Smooth muscle cell (in vitro differentiated cells): ENCODE data around the gene TMEM165. TPM values are rescaled to one million over a fixed set of nuclear protein-coding genes. Genes with fewer than 3 reads are reported as not detected.

Source experiments
- DNase-seq: peaks from one replicate; lab custom pipeline; 2025; ENCODE audit not compliant: unreplicated experiment; lab: John Stamatoyannopoulos, UW
- H2AFZ ChIP-seq: fragments of 200-600 bp; sonication (generic); 2 replicates; pipeline ENCODE4 v1.6.0; 2016; ENCODE audit warnings: antibody characterized with exemption, low read depth, mild to moderate bottlenecking
- H3F3A ChIP-seq: fragments of 200-600 bp; sonication (generic); 2 replicates; pipeline ENCODE4 v1.6.0; 2017; ENCODE audit warnings: antibody characterized with exemption, low read depth
- H3K27ac ChIP-seq: fragments of 200-600 bp; sonication (generic); 2 replicates; pipeline ENCODE4 v1.5.1; 2016; ENCODE audit warnings: low read depth, mild to moderate bottlenecking
- H3K27me3 ChIP-seq: fragments of 200-600 bp; sonication (generic); 2 replicates; pipeline ENCODE4 v1.6.1; 2016; ENCODE audit warnings: low read depth, mild to moderate bottlenecking
- H3K36me3 ChIP-seq: fragments of 200-600 bp; sonication (generic); 2 replicates; pipeline ENCODE4 v1.5.1; 2016; ENCODE audit warnings: low read depth
- H3K4me1 ChIP-seq: fragments of 200-600 bp; sonication (generic); 2 replicates; pipeline ENCODE4 v1.5.1; 2016; ENCODE audit warnings: low read depth
- H3K4me2 ChIP-seq: fragments of 200-600 bp; sonication (generic); 2 replicates; pipeline ENCODE4 v1.6.0; 2016; ENCODE audit warnings: mild to moderate bottlenecking
- H3K4me3 ChIP-seq: fragments of 200-600 bp; sonication (generic); 2 replicates; pipeline ENCODE4 v1.5.1; 2016; ENCODE audit warnings: mild to moderate bottlenecking
- H3K79me2 ChIP-seq: fragments of 200-600 bp; sonication (generic); 2 replicates; pipeline ENCODE4 v1.6.0; 2016; ENCODE audit warnings: low read depth, mild to moderate bottlenecking
- H3K9ac ChIP-seq: fragments of 200-600 bp; sonication (generic); 2 replicates; pipeline ENCODE4 v1.6.0; 2016; ENCODE audit warnings: low read depth
- H3K9me3 ChIP-seq: fragments of 200-600 bp; sonication (generic); replicated peaks from 2 replicates; pipeline ENCODE4 v1.5.1; 2016; ENCODE audit warnings: low read depth
- H4K20me1 ChIP-seq: fragments of 200-600 bp; sonication (generic); 2 replicates; pipeline ENCODE4 v1.6.0; 2016; ENCODE audit warnings: low read depth
- WGBS: methylation state at CpG from one replicate; pipeline ENCODE4 v1.1.7; 2016; ENCODE audit warnings: low lambda C conversion rate; 5-methylcytosine and 5-hydroxymethylcytosine counted together
- polyA plus RNA-seq: library from polyadenylated mRNA; unstranded; fragments of >200 nt; fragmentation: Nextera tagmentation; extraction: Ambion mirVana; gene quantifications from 2 replicates; pipeline ENCODE4 v1.2.1, GENCODE V29; 2016
- total RNA-seq: library from RNA; depleted of rRNA; stranded (reverse); fragments of >200 nt; gene quantifications from 2 replicates; pipeline ENCODE4 v1.2.3, GENCODE V29; 2014
- TF ChIP-seq, protein P1 (sequence below): fragments of 200-600 bp; sonication (generic); IDR thresholded peaks from 2 replicates; pipeline ENCODE4 v1.5.1; 2017; ENCODE audit warnings: borderline replicate concordance, mild to moderate bottlenecking, antibody characterized with exemption; ENCODE audit not compliant: insufficient read depth, poor library complexity, severe bottlenecking

The TMEM165 gene
- total and polyA plus RNA-seq, 2 experiments from 2014 or later, result 167 to 235 TPM

DNA sequence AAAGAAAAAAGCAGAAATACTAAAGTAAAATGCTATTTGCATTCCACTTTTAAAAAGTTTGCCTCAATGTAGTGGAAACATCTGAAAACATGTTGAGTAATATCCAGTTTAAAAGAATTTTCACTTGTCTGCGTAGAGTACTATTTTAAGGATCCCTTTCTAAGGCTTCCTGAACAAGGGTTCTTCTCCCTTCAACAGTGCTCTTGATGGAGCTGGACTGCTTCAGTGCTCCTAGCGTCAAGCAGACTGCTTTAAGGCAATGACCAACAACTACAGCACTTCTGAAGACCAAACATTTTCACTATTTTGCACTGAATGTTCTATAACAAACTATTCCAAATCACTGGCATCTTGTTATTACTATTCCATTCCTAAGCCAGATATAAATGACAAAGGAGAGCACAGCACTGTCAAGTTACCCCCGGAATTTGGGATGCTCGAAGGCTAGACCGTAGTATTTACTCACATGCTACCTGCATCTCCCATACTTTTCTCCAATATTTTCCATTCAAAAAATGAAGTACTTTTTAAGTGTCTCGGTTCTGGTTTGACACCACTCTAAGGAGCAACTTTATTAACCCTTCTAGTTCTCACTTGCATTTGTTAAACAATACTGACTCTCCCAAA lies 36.1 kb downstream of the TMEM165 start:
- Histone ChIP-seq H2AFZ (no peak overlapping the region), H3K9me3 (no peaks in the 10 kb centered on the region), H3K36me3 (peaks cover 28% of the 10 kb centered on the region), H3K27me3 (no peaks in the 10 kb centered on the region), H3K4me3 (no peak overlapping the region), H3K9ac (no peak overlapping the region), H3K27ac (no peak overlapping the region), H3F3A (peaks cover 39% of the 10 kb centered on the region), H3K4me1 (no peaks in the 10 kb centered on the region), H3K79me2 (peaks cover 4% of the 10 kb centered on the region), H3K4me2 (no peak overlapping the region), H4K20me1 (peaks cover 48% of the 10 kb centered on the region)
- TF ChIP-seq, protein P1, sequence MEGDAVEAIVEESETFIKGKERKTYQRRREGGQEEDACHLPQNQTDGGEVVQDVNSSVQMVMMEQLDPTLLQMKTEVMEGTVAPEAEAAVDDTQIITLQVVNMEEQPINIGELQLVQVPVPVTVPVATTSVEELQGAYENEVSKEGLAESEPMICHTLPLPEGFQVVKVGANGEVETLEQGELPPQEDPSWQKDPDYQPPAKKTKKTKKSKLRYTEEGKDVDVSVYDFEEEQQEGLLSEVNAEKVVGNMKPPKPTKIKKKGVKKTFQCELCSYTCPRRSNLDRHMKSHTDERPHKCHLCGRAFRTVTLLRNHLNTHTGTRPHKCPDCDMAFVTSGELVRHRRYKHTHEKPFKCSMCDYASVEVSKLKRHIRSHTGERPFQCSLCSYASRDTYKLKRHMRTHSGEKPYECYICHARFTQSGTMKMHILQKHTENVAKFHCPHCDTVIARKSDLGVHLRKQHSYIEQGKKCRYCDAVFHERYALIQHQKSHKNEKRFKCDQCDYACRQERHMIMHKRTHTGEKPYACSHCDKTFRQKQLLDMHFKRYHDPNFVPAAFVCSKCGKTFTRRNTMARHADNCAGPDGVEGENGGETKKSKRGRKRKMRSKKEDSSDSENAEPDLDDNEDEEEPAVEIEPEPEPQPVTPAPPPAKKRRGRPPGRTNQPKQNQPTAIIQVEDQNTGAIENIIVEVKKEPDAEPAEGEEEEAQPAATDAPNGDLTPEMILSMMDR, result no peak
- DNase-seq, result no peak
- 79% methylated on average over 6 of the region's 6 CpGs for WGBS

GRCh38 chr4:55435141-55435841 lies 39.5 kb downstream of the TMEM165 start:
- peak overlapping the region; percentile 57 for H3K27ac ChIP-seq
- DNase-seq, result no peak
- TF ChIP-seq, protein P1, result peak; percentile 30
- WGBS, result 76% methylated on average over 3 of the region's 3 CpGs
- H4K20me1 ChIP-seq, result peaks cover 18% of the 10 kb centered on the region
- no peak overlapping the region for H2AFZ ChIP-seq
- H3K9ac ChIP-seq, result no peak overlapping the region
- peaks cover 30% of the 10 kb centered on the region for H3F3A ChIP-seq
- peaks cover 4% of the 10 kb centered on the region for H3K79me2 ChIP-seq
- peaks cover 16% of the 10 kb centered on the region for H3K36me3 ChIP-seq
- no peaks in the 10 kb centered on the region for H3K27me3 ChIP-seq
- no peak overlapping the region for H3K4me2 ChIP-seq
- no peak overlapping the region for H3K4me3 ChIP-seq
- no peaks in the 10 kb centered on the region for H3K9me3 ChIP-seq
- no peaks in the 10 kb centered on the region for H3K4me1 ChIP-seq

GRCh38 chr4:55437356-55437796 lies 41.6 kb downstream of the TMEM165 start:
- TF ChIP-seq, protein P1, result no peak
- no peak overlapping the region for H3K4me2 ChIP-seq
- H3K27ac ChIP-seq, result peak overlapping the region; percentile 57
- no peak overlapping the region for H3K4me3 ChIP-seq
- H3F3A ChIP-seq, result peaks cover 23% of the 10 kb centered on the region
- no peaks in the 10 kb centered on the region for H3K9me3 ChIP-seq
- H2AFZ ChIP-seq, result no peak overlapping the region
- peaks cover 15% of the 10 kb centered on the region for H3K36me3 ChIP-seq
- H3K79me2 ChIP-seq, result peaks cover 4% of the 10 kb centered on the region
- DNase-seq, result no peak
- no peak overlapping the region for H3K9ac ChIP-seq
- peaks cover 4% of the 10 kb centered on the region for H4K20me1 ChIP-seq
- H3K27me3 ChIP-seq, result no peaks in the 10 kb centered on the region
- H3K4me1 ChIP-seq, result no peaks in the 10 kb centered on the region
- 61% methylated on average over 5 of the region's 5 CpGs for WGBS
